K562 (cell line): ENCODE results near the gene SYNJ2. TPM values are rescaled to one million over a fixed set of nuclear protein-coding genes. Genes with fewer than 3 reads are reported as not detected.
A peak's percentile ranks its signal among the peaks of the same experiment; 100 is the strongest.

Experiments
- CBFB ChIP-seq: sonication (generic); formaldehyde crosslinking; IDR thresholded peaks from 2 replicates; pipeline ENCODE4 v1.4.0; 2020; ENCODE audit warnings: mild to moderate bottlenecking, missing genetic modification reagents
- ELF1 ChIP-seq: fragments of 200-800 bp; sonication (Bioruptor generic); IDR thresholded peaks from 2 replicates; pipeline ENCODE4 v1.6.1; 2016; ENCODE audit warnings: missing genetic modification characterization, missing compliant biosample characterization
- ESRRB ChIP-seq: fragments of 250-450 bp; sonication (Bioruptor Pico); IDR thresholded peaks from 2 replicates; pipeline ENCODE4 v1.5.0; 2020; ENCODE audit warnings: mild to moderate bottlenecking, moderate library complexity, borderline replicate concordance
- ETV5 ChIP-seq: sonication (generic); formaldehyde crosslinking; IDR thresholded peaks from 2 replicates; pipeline ENCODE4 v1.4.0; 2020; ENCODE audit warnings: low read depth, mild to moderate bottlenecking, missing genetic modification reagents
- GATAD2A ChIP-seq: fragments of 450-650 bp; IDR thresholded peaks from 2 replicates; pipeline ENCODE4 v1.6.1; 2017
- GATAD2B ChIP-seq: fragments of 450-650 bp; IDR thresholded peaks from 2 replicates; pipeline ENCODE4 v1.6.1; 2017; ENCODE audit warnings: mild to moderate bottlenecking, borderline replicate concordance
- MCM5 ChIP-seq: fragments of 450-650 bp; IDR thresholded peaks from 2 replicates; pipeline ENCODE4 v1.6.1; 2016; ENCODE audit warnings: low read depth
- ZBTB7A ChIP-seq: IDR thresholded peaks from 2 replicates; pipeline ENCODE4 v1.6.1; 2011; ENCODE audit warnings: low read depth, mild to moderate bottlenecking, low read length, moderate library complexity, borderline replicate concordance; ENCODE audit not compliant: control insufficient read depth
- polyA plus RNA-seq, 8 experiments: library from polyadenylated mRNA; depleted of rRNA in 4 of 8; stranded (reverse) in 5 of 8; unstranded in 3 of 8; fragments of >200 nt; fragmentation: Nextera tagmentation in 2 of 8; fragmentation: Illumina TruSeq in 1 of 8; extraction: Ambion mirVana in 2 of 8; extraction: Trizol in 1 of 8; gene quantifications; 2 replicates each; pipeline versions ENCODE4 v1.2.1 to v1.2.3, GENCODE V29; 2011 to 2014; ENCODE audit warnings: inconsistent platforms in 1 of 8, missing spikeins in 1 of 8
- total RNA-seq, 7 experiments: library from RNA; depleted of rRNA in 6 of 7; stranded (reverse); fragments of >200 nt in 6 of 7; fragmentation: Illumina TruSeq in 2 of 7; extraction: Trizol in 2 of 7; gene quantifications; 2 replicates each; pipeline versions ENCODE4 v1.2.1 to v1.2.3, GENCODE V29; 2011 to 2021; ENCODE audit warnings: low replicate concordance in 1 of 7
- TF ChIP-seq, protein P1 (sequence below): IDR thresholded peaks from 2 replicates; pipeline ENCODE4 v1.6.1; 2011; ENCODE audit warnings: borderline replicate concordance, low read depth, mild to moderate bottlenecking, moderate library complexity, low read length; ENCODE audit not compliant: insufficient read depth, poor library complexity, severe bottlenecking
- TF ChIP-seq, protein P2 (sequence below): fragments of 450-650 bp; formaldehyde crosslinking; IDR thresholded peaks from 2 replicates; pipeline ENCODE4 v1.4.0; 2022; ENCODE audit warnings: missing genetic modification characterization
- TF ChIP-seq, protein P3 (sequence below): fragments of 450-650 bp; formaldehyde crosslinking; conservative IDR thresholded peaks from 2 replicates; pipeline ENCODE4 v1.4.0; 2022; ENCODE audit warnings: mild to moderate bottlenecking, missing genetic modification characterization
- TF ChIP-seq, protein P4 (sequence below): fragments of 450-650 bp; IDR thresholded peaks from 2 replicates; pipeline ENCODE4 v1.6.1; 2018; ENCODE audit not compliant: partially characterized antibody

Gene SYNJ2
- total and polyA plus RNA-seq, 9 of the 15 experiments (the other 6 are each of a cell fraction or from before 2014, with no cell fraction given) = 3.0 to 27.7 (median 17.8) TPM

DNA sequence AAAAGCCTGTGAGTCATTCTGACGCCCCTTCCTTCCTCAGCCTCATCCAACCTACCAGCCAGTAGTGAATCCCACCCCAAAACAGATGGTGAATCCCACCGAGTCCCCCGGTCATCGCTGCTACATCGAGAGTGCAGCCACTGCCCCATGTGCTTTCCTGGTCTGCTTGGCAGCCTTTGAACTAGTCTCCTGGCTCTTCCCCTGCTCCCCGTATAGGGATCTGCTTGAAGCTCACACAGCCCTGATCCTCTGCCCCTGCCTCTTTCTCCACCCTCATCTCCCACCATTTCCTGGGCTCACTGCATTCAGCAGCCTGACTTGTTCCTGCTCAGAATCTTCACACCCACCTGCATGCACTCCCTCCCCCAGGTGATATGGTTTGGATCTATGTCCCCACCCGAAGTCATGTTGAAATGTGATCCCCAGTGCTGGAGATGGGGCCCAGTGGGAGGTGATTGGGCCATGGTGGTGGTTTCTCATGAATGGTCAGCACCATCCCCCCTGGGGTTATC lies 14.6 kb downstream of the SYNJ2 start (continued):
- TF ChIP-seq, protein P1, sequence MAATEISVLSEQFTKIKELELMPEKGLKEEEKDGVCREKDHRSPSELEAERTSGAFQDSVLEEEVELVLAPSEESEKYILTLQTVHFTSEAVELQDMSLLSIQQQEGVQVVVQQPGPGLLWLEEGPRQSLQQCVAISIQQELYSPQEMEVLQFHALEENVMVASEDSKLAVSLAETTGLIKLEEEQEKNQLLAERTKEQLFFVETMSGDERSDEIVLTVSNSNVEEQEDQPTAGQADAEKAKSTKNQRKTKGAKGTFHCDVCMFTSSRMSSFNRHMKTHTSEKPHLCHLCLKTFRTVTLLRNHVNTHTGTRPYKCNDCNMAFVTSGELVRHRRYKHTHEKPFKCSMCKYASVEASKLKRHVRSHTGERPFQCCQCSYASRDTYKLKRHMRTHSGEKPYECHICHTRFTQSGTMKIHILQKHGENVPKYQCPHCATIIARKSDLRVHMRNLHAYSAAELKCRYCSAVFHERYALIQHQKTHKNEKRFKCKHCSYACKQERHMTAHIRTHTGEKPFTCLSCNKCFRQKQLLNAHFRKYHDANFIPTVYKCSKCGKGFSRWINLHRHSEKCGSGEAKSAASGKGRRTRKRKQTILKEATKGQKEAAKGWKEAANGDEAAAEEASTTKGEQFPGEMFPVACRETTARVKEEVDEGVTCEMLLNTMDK = no peak
- no peak for TF ChIP-seq ESRRB
- TF ChIP-seq, protein P2, sequence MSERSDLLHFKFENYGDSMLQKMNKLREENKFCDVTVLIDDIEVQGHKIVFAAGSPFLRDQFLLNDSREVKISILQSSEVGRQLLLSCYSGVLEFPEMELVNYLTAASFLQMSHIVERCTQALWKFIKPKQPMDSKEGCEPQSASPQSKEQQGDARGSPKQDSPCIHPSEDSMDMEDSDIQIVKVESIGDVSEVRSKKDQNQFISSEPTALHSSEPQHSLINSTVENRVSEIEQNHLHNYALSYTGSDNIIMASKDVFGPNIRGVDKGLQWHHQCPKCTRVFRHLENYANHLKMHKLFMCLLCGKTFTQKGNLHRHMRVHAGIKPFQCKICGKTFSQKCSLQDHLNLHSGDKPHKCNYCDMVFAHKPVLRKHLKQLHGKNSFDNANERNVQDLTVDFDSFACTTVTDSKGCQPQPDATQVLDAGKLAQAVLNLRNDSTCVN (CRISPR knock-in tag) = no peak
- TF ChIP-seq, protein P3, sequence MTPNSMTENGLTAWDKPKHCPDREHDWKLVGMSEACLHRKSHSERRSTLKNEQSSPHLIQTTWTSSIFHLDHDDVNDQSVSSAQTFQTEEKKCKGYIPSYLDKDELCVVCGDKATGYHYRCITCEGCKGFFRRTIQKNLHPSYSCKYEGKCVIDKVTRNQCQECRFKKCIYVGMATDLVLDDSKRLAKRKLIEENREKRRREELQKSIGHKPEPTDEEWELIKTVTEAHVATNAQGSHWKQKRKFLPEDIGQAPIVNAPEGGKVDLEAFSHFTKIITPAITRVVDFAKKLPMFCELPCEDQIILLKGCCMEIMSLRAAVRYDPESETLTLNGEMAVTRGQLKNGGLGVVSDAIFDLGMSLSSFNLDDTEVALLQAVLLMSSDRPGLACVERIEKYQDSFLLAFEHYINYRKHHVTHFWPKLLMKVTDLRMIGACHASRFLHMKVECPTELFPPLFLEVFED (CRISPR knock-in tag) = no peak
- TF ChIP-seq ETV5 (CRISPR knock-in tag) = 0 out of 2 replicates have a peak, but pooled peaks have one; percentile 29
- TF ChIP-seq, protein P4, sequence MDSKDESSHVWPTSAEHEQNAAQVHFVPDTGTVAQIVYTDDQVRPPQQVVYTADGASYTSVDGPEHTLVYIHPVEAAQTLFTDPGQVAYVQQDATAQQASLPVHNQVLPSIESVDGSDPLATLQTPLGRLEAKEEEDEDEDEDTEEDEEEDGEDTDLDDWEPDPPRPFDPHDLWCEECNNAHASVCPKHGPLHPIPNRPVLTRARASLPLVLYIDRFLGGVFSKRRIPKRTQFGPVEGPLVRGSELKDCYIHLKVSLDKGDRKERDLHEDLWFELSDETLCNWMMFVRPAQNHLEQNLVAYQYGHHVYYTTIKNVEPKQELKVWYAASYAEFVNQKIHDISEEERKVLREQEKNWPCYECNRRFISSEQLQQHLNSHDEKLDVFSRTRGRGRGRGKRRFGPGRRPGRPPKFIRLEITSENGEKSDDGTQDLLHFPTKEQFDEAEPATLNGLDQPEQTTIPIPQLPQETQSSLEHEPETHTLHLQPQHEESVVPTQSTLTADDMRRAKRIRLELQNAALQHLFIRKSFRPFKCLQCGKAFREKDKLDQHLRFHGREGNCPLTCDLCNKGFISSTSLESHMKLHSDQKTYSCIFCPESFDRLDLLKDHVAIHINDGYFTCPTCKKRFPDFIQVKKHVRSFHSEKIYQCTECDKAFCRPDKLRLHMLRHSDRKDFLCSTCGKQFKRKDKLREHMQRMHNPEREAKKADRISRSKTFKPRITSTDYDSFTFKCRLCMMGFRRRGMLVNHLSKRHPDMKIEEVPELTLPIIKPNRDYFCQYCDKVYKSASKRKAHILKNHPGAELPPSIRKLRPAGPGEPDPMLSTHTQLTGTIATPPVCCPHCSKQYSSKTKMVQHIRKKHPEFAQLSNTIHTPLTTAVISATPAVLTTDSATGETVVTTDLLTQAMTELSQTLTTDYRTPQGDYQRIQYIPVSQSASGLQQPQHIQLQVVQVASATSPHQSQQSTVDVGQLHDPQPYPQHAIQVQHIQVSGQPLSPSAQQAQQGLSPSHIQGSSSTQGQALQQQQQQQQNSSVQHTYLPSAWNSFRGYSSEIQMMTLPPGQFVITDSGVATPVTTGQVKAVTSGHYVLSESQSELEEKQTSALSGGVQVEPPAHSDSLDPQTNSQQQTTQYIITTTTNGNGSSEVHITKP = no peak
- peak; percentile 40; the same call in 1 of the 2 replicates for TF ChIP-seq GATAD2A
- TF ChIP-seq GATAD2B = no peak
- peak; percentile 36; the same call in 1 of the 2 replicates for TF ChIP-seq ZBTB7A
- no peak for TF ChIP-seq CBFB
- TF ChIP-seq MCM5 = no peak
- TF ChIP-seq ELF1 (tag) = no peak
